Muscle layer of colon (tissue), 2 donors: ENCODE measurements around the gene NR2F6.

ENCODE experiments used
- H3K27ac ChIP-seq: one replicate; pipeline ENCODE4 v1.7.0; 2013; ENCODE audit warnings: low read depth, mild to moderate bottlenecking, low read length, moderate library complexity
- H3K27me3 ChIP-seq, 2 donors: one replicate each; pipeline ENCODE4 v1.7.0; 2013; ENCODE audit warnings: low read length in 2 of 2, mild to moderate bottlenecking in 2 of 2; ENCODE audit not compliant: insufficient read depth in 2 of 2, control insufficient read depth in 1 of 2
- H3K36me3 ChIP-seq: one replicate; pipeline ENCODE4 v1.7.0; 2013; ENCODE audit warnings: mild to moderate bottlenecking, low read length; ENCODE audit not compliant: insufficient read depth
- H3K4me1 ChIP-seq: one replicate; pipeline ENCODE4 v1.7.0; 2013; ENCODE audit warnings: mild to moderate bottlenecking, low read length; ENCODE audit not compliant: insufficient read depth
- H3K4me3 ChIP-seq, 2 donors: one replicate each; pipeline ENCODE4 v1.7.0; 2013; ENCODE audit warnings: low read length in 2 of 2, low read depth in 1 of 2, mild to moderate bottlenecking in 1 of 2, moderate library complexity in 1 of 2
- H3K9ac ChIP-seq: one replicate; pipeline ENCODE4 v1.7.0; 2013; ENCODE audit warnings: low read length
- H3K9me3 ChIP-seq: one replicate; pipeline ENCODE4 v1.7.0; 2013; ENCODE audit warnings: mild to moderate bottlenecking, low read length
- donor health status: abdominal sarcoma.
- donor health status: Adenocarcinoma of cecum.

NR2F6 gene

GRCh38 chr19:17183271-17183761 lies 62.4 kb downstream of the NR2F6 start:
- Histone ChIP-seq H3K9ac (no peak overlapping the region), H3K27ac (no peak overlapping the region), H3K36me3 (peaks cover 38% of the 10 kb centered on the region)

More at GRCh38 chr19:17183271-17183761, 62.4 kb downstream of the NR2F6 start:
- H3K4me1 ChIP-seq = no peaks in the 10 kb centered on the region
- H3K4me3 ChIP-seq = no peak overlapping the region
- no peaks in the 10 kb centered on the region for H3K27me3 ChIP-seq
- no peaks in the 10 kb centered on the region for H3K9me3 ChIP-seq
